Neural cell (in vitro differentiated cells): ENCODE measurements around the gene GTPBP10. TPM values are rescaled to one million over a fixed set of nuclear protein-coding genes. Genes with fewer than 3 reads are reported as not detected.

Experiments
- H2AFZ ChIP-seq: fragments of 200-600, 300-800 bp; sonication (generic), shearing (Covaris generic); 2 replicates; pipeline ENCODE4 v1.6.0; 2014; ENCODE audit warnings: low read depth, mild to moderate bottlenecking, antibody characterized with exemption, low read length, moderate library complexity
- H3F3A ChIP-seq: fragments of 200-600 bp; shearing (Covaris generic); 2 replicates; pipeline ENCODE4 v1.6.1; 2016; ENCODE audit warnings: mild to moderate bottlenecking, moderate library complexity, mixed read lengths, antibody characterized with exemption, low read length; ENCODE audit not compliant: insufficient read depth, poor library complexity, severe bottlenecking
- H3K27ac ChIP-seq: fragments of 200-600, 300-800 bp; sonication (generic), shearing (Covaris generic); 2 replicates; pipeline ENCODE4 v1.5.1; 2014; ENCODE audit warnings: mild to moderate bottlenecking, low read length, moderate library complexity
- H3K27me3 ChIP-seq: fragments of 300-800, 200-600 bp; sonication (generic), shearing (Covaris generic); 2 replicates; pipeline ENCODE4 v1.6.0; 2014; ENCODE audit warnings: mild to moderate bottlenecking, low read depth, low read length, moderate library complexity; ENCODE audit not compliant: insufficient read depth
- H3K36me3 ChIP-seq: fragments of 300-800, 200-600 bp; sonication (generic), shearing (Covaris generic); 2 replicates; pipeline ENCODE4 v1.5.1; 2014; ENCODE audit warnings: mild to moderate bottlenecking, antibody characterized with exemption, low read length, moderate library complexity; ENCODE audit not compliant: insufficient read depth
- H3K4me2 ChIP-seq: fragments of 300-800, 200-600 bp; sonication (generic), shearing (Covaris generic); 2 replicates; pipeline ENCODE4 v1.6.0; 2014; ENCODE audit warnings: mild to moderate bottlenecking, low read length
- H3K4me3 ChIP-seq: fragments of 300-800, 200-600 bp; sonication (generic), shearing (Covaris generic); 2 replicates; pipeline ENCODE4 v1.5.1; 2014; ENCODE audit warnings: mild to moderate bottlenecking, low read length, moderate library complexity
- H3K79me2 ChIP-seq: fragments of 200-600 bp; shearing (Covaris generic); replicated peaks from 2 replicates; pipeline ENCODE4 v1.6.0; 2014; ENCODE audit warnings: mild to moderate bottlenecking, low read length, moderate library complexity; ENCODE audit not compliant: insufficient read depth
- H3K9ac ChIP-seq: fragments of 300-800, 200-600 bp; sonication (generic), shearing (Covaris generic); 2 replicates; pipeline ENCODE4 v1.6.1; 2016; ENCODE audit warnings: mild to moderate bottlenecking, low read length, mixed read lengths
- H3K9me2 ChIP-seq: fragments of 200-600 bp; shearing (Covaris generic); 2 replicates; pipeline ENCODE4 v1.6.1; 2016; ENCODE audit warnings: mild to moderate bottlenecking, low read length, mixed read lengths; ENCODE audit not compliant: insufficient read depth
- H3K9me3 ChIP-seq: fragments of 200-600, 300-800 bp; sonication (generic), shearing (Covaris generic); 2 replicates; pipeline ENCODE4 v1.6.1; 2016; ENCODE audit warnings: mild to moderate bottlenecking, mixed run types, low read length, moderate library complexity, mixed read lengths
- H4K20me1 ChIP-seq: fragments of 200-600 bp; shearing (Covaris generic); 2 replicates; pipeline ENCODE4 v1.6.1; 2016; ENCODE audit warnings: mild to moderate bottlenecking, mixed run types; ENCODE audit not compliant: insufficient read depth
- EP300 ChIP-seq: fragments of 450-650 bp; conservative IDR thresholded peaks from 2 replicates; pipeline ENCODE4 v1.6.1; 2014; ENCODE audit warnings: antibody characterized with exemption, mild to moderate bottlenecking, moderate library complexity; ENCODE audit not compliant: poor library complexity, severe bottlenecking
- EZH2 ChIP-seq: fragments of 200-600, 300-800 bp; shearing (Covaris generic), sonication (generic); IDR thresholded peaks from 2 replicates; pipeline ENCODE4 v1.6.1; 2014; ENCODE audit warnings: antibody characterized with exemption, low read length, borderline replicate concordance, mild to moderate bottlenecking; ENCODE audit not compliant: insufficient read depth, poor library complexity, severe bottlenecking
- MXI1 ChIP-seq: fragments of 450-650 bp; conservative IDR thresholded peaks from 2 replicates; pipeline ENCODE4 v1.6.1; 2014; ENCODE audit warnings: antibody characterized with exemption, mild to moderate bottlenecking; ENCODE audit not compliant: poor library complexity, severe bottlenecking
- POLR2AphosphoS5 ChIP-seq: IDR thresholded peaks from 2 replicates; pipeline ENCODE4 v1.6.1; 2012
- RAD21 ChIP-seq: fragments of 450-650 bp; conservative IDR thresholded peaks from 2 replicates; pipeline ENCODE4 v1.6.1; 2014; ENCODE audit warnings: antibody characterized with exemption, mild to moderate bottlenecking, moderate library complexity
- SMC3 ChIP-seq: fragments of 450-650 bp; conservative IDR thresholded peaks from 2 replicates; pipeline ENCODE4 v1.6.1; 2014; ENCODE audit warnings: antibody characterized with exemption, mild to moderate bottlenecking, moderate library complexity; ENCODE audit not compliant: poor library complexity
- TAF1 ChIP-seq: IDR thresholded peaks from 2 replicates; pipeline ENCODE4 v1.6.1; 2012; ENCODE audit warnings: low read depth
- polyA plus RNA-seq: library from polyadenylated mRNA; depleted of rRNA; stranded (reverse); fragments of >200 nt; gene quantifications from 2 replicates; pipeline ENCODE4 v1.2.3, GENCODE V29; 2014
- TF ChIP-seq, protein P1 (sequence below): fragments of 450-650 bp; IDR thresholded peaks from 2 replicates; pipeline ENCODE4 v1.5.1; 2014; ENCODE audit warnings: antibody characterized with exemption, mild to moderate bottlenecking, moderate library complexity; ENCODE audit not compliant: poor library complexity, severe bottlenecking
- TF ChIP-seq, protein P2 (sequence below): IDR thresholded peaks from 2 replicates; pipeline ENCODE4 v1.6.1; 2012; ENCODE audit warnings: borderline replicate concordance

The GTPBP10 gene
- polyA plus RNA-seq, 1 donor from 2014 or later: 22.8 TPM

DNA sequence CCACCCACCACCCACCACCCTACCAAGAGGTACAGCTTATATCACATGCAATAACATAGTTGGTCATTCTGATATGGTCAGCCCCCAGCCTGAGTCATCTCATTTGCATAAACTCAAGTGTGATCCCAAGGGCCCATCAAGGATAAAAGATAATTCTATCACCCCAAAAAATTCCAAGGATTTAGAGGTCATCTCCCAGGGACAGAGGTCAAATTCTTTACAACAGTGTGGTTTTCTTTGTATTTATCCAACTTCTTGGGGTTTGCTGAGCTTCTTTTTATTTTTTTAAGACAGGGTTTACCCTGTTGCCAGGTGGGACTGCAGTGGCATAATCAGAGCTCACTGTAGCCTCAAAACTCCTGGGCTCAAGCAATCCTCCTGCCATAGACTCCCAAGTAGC lies 9.4 kb upstream of the GTPBP10 start:
- no peak overlapping the region for H3K27ac ChIP-seq
- H3K9ac ChIP-seq: no peak overlapping the region
- TF ChIP-seq, protein P1, sequence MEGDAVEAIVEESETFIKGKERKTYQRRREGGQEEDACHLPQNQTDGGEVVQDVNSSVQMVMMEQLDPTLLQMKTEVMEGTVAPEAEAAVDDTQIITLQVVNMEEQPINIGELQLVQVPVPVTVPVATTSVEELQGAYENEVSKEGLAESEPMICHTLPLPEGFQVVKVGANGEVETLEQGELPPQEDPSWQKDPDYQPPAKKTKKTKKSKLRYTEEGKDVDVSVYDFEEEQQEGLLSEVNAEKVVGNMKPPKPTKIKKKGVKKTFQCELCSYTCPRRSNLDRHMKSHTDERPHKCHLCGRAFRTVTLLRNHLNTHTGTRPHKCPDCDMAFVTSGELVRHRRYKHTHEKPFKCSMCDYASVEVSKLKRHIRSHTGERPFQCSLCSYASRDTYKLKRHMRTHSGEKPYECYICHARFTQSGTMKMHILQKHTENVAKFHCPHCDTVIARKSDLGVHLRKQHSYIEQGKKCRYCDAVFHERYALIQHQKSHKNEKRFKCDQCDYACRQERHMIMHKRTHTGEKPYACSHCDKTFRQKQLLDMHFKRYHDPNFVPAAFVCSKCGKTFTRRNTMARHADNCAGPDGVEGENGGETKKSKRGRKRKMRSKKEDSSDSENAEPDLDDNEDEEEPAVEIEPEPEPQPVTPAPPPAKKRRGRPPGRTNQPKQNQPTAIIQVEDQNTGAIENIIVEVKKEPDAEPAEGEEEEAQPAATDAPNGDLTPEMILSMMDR: no peak
- TF ChIP-seq EP300 (no peak), SMC3 (no peak), MXI1 (no peak), POLR2AphosphoS5 (no peak), RAD21 (no peak), TAF1 (no peak), EZH2 (no peak)
- TF ChIP-seq, protein P2, sequence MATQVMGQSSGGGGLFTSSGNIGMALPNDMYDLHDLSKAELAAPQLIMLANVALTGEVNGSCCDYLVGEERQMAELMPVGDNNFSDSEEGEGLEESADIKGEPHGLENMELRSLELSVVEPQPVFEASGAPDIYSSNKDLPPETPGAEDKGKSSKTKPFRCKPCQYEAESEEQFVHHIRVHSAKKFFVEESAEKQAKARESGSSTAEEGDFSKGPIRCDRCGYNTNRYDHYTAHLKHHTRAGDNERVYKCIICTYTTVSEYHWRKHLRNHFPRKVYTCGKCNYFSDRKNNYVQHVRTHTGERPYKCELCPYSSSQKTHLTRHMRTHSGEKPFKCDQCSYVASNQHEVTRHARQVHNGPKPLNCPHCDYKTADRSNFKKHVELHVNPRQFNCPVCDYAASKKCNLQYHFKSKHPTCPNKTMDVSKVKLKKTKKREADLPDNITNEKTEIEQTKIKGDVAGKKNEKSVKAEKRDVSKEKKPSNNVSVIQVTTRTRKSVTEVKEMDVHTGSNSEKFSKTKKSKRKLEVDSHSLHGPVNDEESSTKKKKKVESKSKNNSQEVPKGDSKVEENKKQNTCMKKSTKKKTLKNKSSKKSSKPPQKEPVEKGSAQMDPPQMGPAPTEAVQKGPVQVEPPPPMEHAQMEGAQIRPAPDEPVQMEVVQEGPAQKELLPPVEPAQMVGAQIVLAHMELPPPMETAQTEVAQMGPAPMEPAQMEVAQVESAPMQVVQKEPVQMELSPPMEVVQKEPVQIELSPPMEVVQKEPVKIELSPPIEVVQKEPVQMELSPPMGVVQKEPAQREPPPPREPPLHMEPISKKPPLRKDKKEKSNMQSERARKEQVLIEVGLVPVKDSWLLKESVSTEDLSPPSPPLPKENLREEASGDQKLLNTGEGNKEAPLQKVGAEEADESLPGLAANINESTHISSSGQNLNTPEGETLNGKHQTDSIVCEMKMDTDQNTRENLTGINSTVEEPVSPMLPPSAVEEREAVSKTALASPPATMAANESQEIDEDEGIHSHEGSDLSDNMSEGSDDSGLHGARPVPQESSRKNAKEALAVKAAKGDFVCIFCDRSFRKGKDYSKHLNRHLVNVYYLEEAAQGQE: no peak
- H3K79me2 ChIP-seq: no peaks in the 10 kb centered on the region
- no peak overlapping the region for H3K4me3 ChIP-seq
- no peaks in the 10 kb centered on the region for H3F3A ChIP-seq
- no peaks in the 10 kb centered on the region for H3K9me2 ChIP-seq
- no peaks in the 10 kb centered on the region for H3K9me3 ChIP-seq
- no peaks in the 10 kb centered on the region for H4K20me1 ChIP-seq
- H3K36me3 ChIP-seq: no peaks in the 10 kb centered on the region
- no peaks in the 10 kb centered on the region for H3K27me3 ChIP-seq
- H3K4me2 ChIP-seq: no peak overlapping the region
- H2AFZ ChIP-seq: no peak overlapping the region

DNA sequence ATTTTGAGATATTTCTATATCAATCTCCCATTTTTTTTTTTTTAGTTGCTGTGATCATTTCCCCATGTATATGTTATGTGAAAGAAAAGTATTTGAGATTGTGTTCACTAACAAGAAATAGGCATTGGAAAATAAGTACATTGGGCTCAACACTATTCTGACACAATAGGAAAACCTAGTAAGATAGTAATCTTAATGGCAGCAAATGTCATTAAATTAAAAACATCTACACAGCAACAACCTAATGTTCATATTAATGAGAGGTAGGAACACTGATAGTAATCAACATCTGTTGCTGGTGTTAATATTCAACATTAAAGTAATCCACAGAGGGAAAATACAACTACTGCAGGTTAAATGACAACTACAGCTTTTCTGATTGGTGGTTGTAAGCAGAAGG lies 1.5 kb upstream of the GTPBP10 start:
- Histone ChIP-seq H3K9me3 (no peaks in the 10 kb centered on the region), H3K79me2 (peaks cover 17% of the 10 kb centered on the region), H3K9ac (no peak overlapping the region), H2AFZ (no peak overlapping the region), H3K27me3 (no peaks in the 10 kb centered on the region), H3K4me2 (no peak overlapping the region), H3K36me3 (no peaks in the 10 kb centered on the region), H3K27ac (no peak overlapping the region), H3K4me3 (peak overlapping the region; percentile 81), H3K9me2 (no peaks in the 10 kb centered on the region), H4K20me1 (no peaks in the 10 kb centered on the region), H3F3A (no peaks in the 10 kb centered on the region)
- no peak for TF ChIP-seq SMC3
- TF ChIP-seq, protein P2: no peak
- no peak for TF ChIP-seq MXI1
- TF ChIP-seq, protein P1: no peak
